Omental fat pad (tissue), 4 donors: Measurements from ENCODE around the gene RAP1GDS1. TPM values are rescaled to one million over a fixed set of nuclear protein-coding genes. Genes with fewer than 3 reads are reported as not detected.
"Not testable (repeated sequence)": the region's sequence is repeated elsewhere in the genome, so short reads cannot be mapped to it uniquely, and the experiment has no call there.

Source experiments
- ATAC-seq: fragments of 150-250 bp; one replicate; pipeline ENCODE4 v1.9.1; 2016; ENCODE audit warnings: mild to moderate bottlenecking, moderate library complexity; ENCODE audit not compliant: low FRiP score
- DNase-seq: peaks from one replicate; pipeline ENCODE4 v3.0.0-alpha.2; 2019; ENCODE audit warnings: low spot score
- CTCF ChIP-seq, 3 donors: fragments of 450-650 bp; IDR thresholded peaks; one replicate each; pipeline ENCODE4 v1.5.1; 2016 to 2017; ENCODE audit warnings: antibody characterized with exemption in 3 of 3, mild to moderate bottlenecking in 3 of 3, moderate library complexity in 2 of 3
- total RNA-seq, 4 donors: library from RNA; depleted of rRNA; stranded (reverse); fragments of >200 nt; gene quantifications; one replicate each; pipeline ENCODE4 v1.1.0, GENCODE V29; 2016

Gene RAP1GDS1
- total RNA-seq, 4 donors from 2014 or later: 21.3 to 45.1 (median 34.3) TPM

- ATAC-seq (no peak), DNase-seq (no peak)
- no peak for TF ChIP-seq CTCF (IDR thresholded peaks at IDR 0.05)
These were observed 208.6 kb downstream of the RAP1GDS1 start for GRCh38 chr4:98469771-98470170.

GRCh38 chr4:98470366-98470765 lies 209.2 kb downstream of the RAP1GDS1 start:
- DNase-seq (no peak), ATAC-seq (no peak)
- no peak for TF ChIP-seq CTCF (IDR thresholded peaks at IDR 0.05)

GRCh38 chr4:98470831-98471230 lies 209.6 kb downstream of the RAP1GDS1 start:
- no peak for DNase-seq
- TF ChIP-seq CTCF (IDR thresholded peaks at IDR 0.05): no peak
- ATAC-seq: no peak

GRCh38 chr4:98473046-98473445 lies 211.9 kb downstream of the RAP1GDS1 start:
- ATAC-seq (no peak), DNase-seq (no peak)
- TF ChIP-seq CTCF (IDR thresholded peaks at IDR 0.05): no peak

GRCh38 chr4:98474408-98474844 lies 213.2 kb downstream of the RAP1GDS1 start:
- DNase-seq (no peak), ATAC-seq (no peak)
- TF ChIP-seq CTCF (IDR thresholded peaks at IDR 0.05): no peak

GRCh38 chr4:98476891-98477290 lies 215.7 kb downstream of the RAP1GDS1 start:
- TF ChIP-seq CTCF (IDR thresholded peaks at IDR 0.05): no peak
- DNase-seq (no peak), ATAC-seq (no peak)

GRCh38 chr4:98479590-98479989 lies 218.4 kb downstream of the RAP1GDS1 start:
- not testable (repeated sequence) for DNase-seq

GRCh38 chr4:98480535-98480934 lies 219.4 kb downstream of the RAP1GDS1 start:
- no peak for DNase-seq
- no peak for ATAC-seq
- no peak for TF ChIP-seq CTCF (IDR thresholded peaks at IDR 0.05)

More at GRCh38 chr4:98479590-98479989, 218.4 kb downstream of the RAP1GDS1 start:
- ATAC-seq: not testable (repeated sequence)
